ENCODE measurements around the gene PRKACG. TPM values are rescaled to one million over a fixed set of nuclear protein-coding genes. Genes with fewer than 3 reads are reported as not detected.

The PRKACG gene
- total RNA-seq, 1 donor from 2014 or later, result not detected

DNA sequence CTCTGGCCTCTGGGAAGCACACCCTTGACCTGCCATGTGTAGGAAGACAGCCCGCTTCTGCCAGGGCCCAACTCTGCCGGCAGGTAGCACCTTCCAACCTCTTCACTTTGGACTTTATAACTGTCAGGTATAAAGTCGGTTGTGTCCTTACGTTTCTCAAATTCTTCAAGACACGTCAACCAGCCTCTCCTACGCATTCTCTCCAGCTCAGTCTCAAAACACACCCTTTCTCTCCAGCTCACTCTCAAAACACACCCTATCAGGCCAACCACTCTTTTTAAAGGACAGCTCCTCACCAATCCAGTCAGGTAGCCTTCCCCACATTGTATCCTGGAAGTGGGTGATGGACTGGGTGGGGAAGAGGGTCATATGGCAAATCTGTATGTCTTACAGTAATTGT is 35.2 kb upstream of the PRKACG start:
- Histone ChIP-seq H3K4me2 (no peak overlapping the region), H3K4me1 (peaks cover 14% of the 10 kb centered on the region), H4K20me1 (ENCODE audit: low read depth) (peaks cover 12% of the 10 kb centered on the region), H3K36me3 (no peaks in the 10 kb centered on the region), H3K9me3 (ENCODE audit: low read depth) (no peaks in the 10 kb centered on the region), H3K27ac (no peak overlapping the region), H3F3A (ENCODE audit: low read depth) (peaks cover 12% of the 10 kb centered on the region), H3K27me3 (no peaks in the 10 kb centered on the region), H3K9ac (no peak overlapping the region), H3K4me3 (no peak overlapping the region), H2AFZ (replicated peaks) (no peak overlapping the region), H3K79me2 (ENCODE audit: low read depth) (peaks cover 20% of the 10 kb centered on the region)
- no peak for TF ChIP-seq EZH2phosphoT487 (IDR thresholded peaks at IDR 0.05)
- TF ChIP-seq EZH2 (IDR thresholded peaks at IDR 0.05), result no peak
- TF ChIP-seq, protein P1, sequence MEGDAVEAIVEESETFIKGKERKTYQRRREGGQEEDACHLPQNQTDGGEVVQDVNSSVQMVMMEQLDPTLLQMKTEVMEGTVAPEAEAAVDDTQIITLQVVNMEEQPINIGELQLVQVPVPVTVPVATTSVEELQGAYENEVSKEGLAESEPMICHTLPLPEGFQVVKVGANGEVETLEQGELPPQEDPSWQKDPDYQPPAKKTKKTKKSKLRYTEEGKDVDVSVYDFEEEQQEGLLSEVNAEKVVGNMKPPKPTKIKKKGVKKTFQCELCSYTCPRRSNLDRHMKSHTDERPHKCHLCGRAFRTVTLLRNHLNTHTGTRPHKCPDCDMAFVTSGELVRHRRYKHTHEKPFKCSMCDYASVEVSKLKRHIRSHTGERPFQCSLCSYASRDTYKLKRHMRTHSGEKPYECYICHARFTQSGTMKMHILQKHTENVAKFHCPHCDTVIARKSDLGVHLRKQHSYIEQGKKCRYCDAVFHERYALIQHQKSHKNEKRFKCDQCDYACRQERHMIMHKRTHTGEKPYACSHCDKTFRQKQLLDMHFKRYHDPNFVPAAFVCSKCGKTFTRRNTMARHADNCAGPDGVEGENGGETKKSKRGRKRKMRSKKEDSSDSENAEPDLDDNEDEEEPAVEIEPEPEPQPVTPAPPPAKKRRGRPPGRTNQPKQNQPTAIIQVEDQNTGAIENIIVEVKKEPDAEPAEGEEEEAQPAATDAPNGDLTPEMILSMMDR (IDR thresholded peaks at IDR 0.05), result no peak
- peaks cover 9% of the 10 kb centered on the region for H3K36me3 Mint-ChIP-seq
- no peak overlapping the region for H3K4me3 Mint-ChIP-seq
- no peaks in the 10 kb centered on the region for H3K9me3 Mint-ChIP-seq
- H3K4me1 Mint-ChIP-seq, result peaks cover 27% of the 10 kb centered on the region
- H3K27ac Mint-ChIP-seq, result no peak overlapping the region
- DNase-seq (ENCODE audit: low spot score), result no peak
- H3K27me3 Mint-ChIP-seq (ENCODE audit: insufficient read depth, low read depth), result peaks cover 4% of the 10 kb centered on the region

- H2AFZ ChIP-seq (replicated peaks), result no peak overlapping the region
- no peak for DNase-seq (ENCODE audit: low spot score)
- no peaks in the 10 kb centered on the region for H3K36me3 ChIP-seq
- H3K4me1 ChIP-seq, result peaks cover 18% of the 10 kb centered on the region
- peaks cover 7% of the 10 kb centered on the region for H3K36me3 Mint-ChIP-seq
- H3K9me3 Mint-ChIP-seq, result no peaks in the 10 kb centered on the region
- H3K9ac ChIP-seq, result no peak overlapping the region
- TF ChIP-seq, protein P1 (IDR thresholded peaks at IDR 0.05), result no peak
- TF ChIP-seq EZH2 (IDR thresholded peaks at IDR 0.05) (no peak), EZH2phosphoT487 (IDR thresholded peaks at IDR 0.05) (no peak)
- H4K20me1 ChIP-seq (ENCODE audit: low read depth), result peaks cover 26% of the 10 kb centered on the region
- peaks cover 43% of the 10 kb centered on the region for H3K4me1 Mint-ChIP-seq
- H3K4me3 ChIP-seq, result no peak overlapping the region
- no peak overlapping the region for H3K4me2 ChIP-seq
- H3K27ac Mint-ChIP-seq, result no peak overlapping the region
- peaks cover 37% of the 10 kb centered on the region for H3K79me2 ChIP-seq (ENCODE audit: low read depth)
- peaks cover 17% of the 10 kb centered on the region for H3F3A ChIP-seq (ENCODE audit: low read depth)
- H3K9me3 ChIP-seq (ENCODE audit: low read depth), result no peaks in the 10 kb centered on the region
- H3K27me3 Mint-ChIP-seq (ENCODE audit: insufficient read depth, low read depth), result peaks cover 4% of the 10 kb centered on the region
- H3K4me3 Mint-ChIP-seq, result no peak overlapping the region
- no peaks in the 10 kb centered on the region for H3K27me3 ChIP-seq
- no peak overlapping the region for H3K27ac ChIP-seq
Observed at GRCh38 chr9:69047371-69047770, 33.5 kb upstream of the PRKACG start.

DNA sequence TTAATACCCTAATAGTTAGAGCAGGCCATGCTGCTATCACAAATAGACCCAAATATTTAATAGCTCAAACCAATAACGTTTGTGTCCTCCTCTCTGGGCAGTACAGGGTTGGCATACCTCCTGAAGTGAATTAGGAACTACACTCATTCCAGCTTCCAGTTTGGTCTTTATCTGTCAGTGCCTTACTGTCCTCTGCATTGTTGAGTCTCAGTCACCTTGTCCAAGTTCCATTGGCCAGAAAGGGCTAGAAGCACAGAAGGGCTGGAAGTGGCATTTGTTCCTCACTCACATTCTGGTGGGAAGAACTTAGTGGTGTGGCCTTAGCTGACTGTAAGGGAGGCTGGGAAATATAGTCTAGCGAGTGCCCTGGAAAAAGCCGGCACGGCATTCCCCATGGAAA is 32.8 kb upstream of the PRKACG start:
- H3K4me1 Mint-ChIP-seq, result peaks cover 46% of the 10 kb centered on the region

More for the DNA sequence above, 32.8 kb upstream of the PRKACG start:
- peaks cover 28% of the 10 kb centered on the region for H4K20me1 ChIP-seq (ENCODE audit: low read depth)
- no peak overlapping the region for H3K9ac ChIP-seq
- H3K4me3 ChIP-seq, result no peak overlapping the region
- peaks cover 17% of the 10 kb centered on the region for H3F3A ChIP-seq (ENCODE audit: low read depth)
- peaks cover 18% of the 10 kb centered on the region for H3K4me1 ChIP-seq
- H3K79me2 ChIP-seq (ENCODE audit: low read depth), result peaks cover 44% of the 10 kb centered on the region
- H3K27ac ChIP-seq, result no peak overlapping the region
- no peaks in the 10 kb centered on the region for H3K36me3 ChIP-seq
- H3K27me3 Mint-ChIP-seq (ENCODE audit: insufficient read depth, low read depth), result peaks cover 4% of the 10 kb centered on the region
- H2AFZ ChIP-seq (replicated peaks), result no peak overlapping the region
- H3K4me3 Mint-ChIP-seq, result no peak overlapping the region
- no peaks in the 10 kb centered on the region for H3K27me3 ChIP-seq
- H3K36me3 Mint-ChIP-seq, result peaks cover 7% of the 10 kb centered on the region
- no peaks in the 10 kb centered on the region for H3K9me3 ChIP-seq (ENCODE audit: low read depth)
- H3K9me3 Mint-ChIP-seq, result no peaks in the 10 kb centered on the region
- TF ChIP-seq EZH2phosphoT487 (IDR thresholded peaks at IDR 0.05) (no peak), EZH2 (IDR thresholded peaks at IDR 0.05) (no peak)
- TF ChIP-seq, protein P1 (IDR thresholded peaks at IDR 0.05), result no peak
- H3K4me2 ChIP-seq, result no peak overlapping the region
- no peak overlapping the region for H3K27ac Mint-ChIP-seq
- DNase-seq (ENCODE audit: low spot score), result no peak

Measured in neural progenitor cell (in vitro differentiated cells).